GM19455 (cell line): ENCODE measurements around the gene PPP1R1B.
"Not testable (repeated sequence)": the region's sequence is repeated elsewhere in the genome, so short reads cannot be mapped to it uniquely, and the experiment has no call there.

Experiments
- ATAC-seq: cut with Tn5 transposase; IDR thresholded peaks from one replicate; pipeline ENCODE4 v1.9.1; 2021; ENCODE audit not compliant: unreplicated experiment

PPP1R1B gene

DNA sequence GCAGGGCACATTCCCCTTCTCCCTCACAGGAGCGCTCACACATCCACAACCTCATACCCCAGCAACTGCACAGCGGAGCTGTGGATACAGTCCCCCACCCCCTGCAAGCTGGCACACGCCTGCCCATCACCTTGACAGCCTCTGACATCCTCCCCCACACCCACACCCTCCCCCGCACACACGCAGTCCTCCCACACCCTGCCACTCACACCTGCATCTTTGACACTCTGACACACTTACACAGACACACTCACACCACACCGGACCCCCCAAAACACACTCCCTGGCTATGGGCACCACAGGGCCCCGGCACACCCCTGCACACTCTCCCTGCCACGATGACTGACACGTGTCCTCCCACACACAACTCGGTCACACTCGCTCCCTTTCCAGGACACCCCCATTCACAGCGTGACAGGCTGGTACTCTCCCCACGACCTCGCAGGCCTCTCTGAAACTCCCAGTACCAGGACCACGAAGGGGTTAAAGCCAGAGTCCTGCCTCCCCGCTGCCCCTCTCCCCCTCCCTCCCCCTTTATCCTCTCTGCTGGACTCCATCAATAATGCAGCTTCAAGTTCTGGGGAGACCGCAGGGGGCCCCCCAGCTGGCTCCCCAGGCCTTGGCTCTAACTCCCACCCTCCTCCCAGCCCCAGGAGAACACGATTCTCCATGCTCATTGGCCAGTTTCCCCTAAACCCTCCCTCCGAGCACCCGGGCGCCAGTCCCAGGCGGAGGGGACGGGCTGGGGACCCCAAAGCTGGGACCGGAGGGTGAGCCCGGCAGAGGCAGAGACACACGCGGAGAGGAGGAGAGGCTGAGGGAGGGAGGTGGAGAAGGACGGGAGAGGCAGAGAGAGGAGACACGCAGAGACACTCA, at the start of gene PPP1R1B:
Gene PPP1R1B, plus strand, starts transcription at position 782 of the 876 bp plus-strand sequence. CDS start 441 bp downstream, outside the sequence.
- no peak for ATAC-seq

- ATAC-seq = no peak
These were observed 48.5 kb upstream of the PPP1R1B start for GRCh38 chr17:39578272-39578671.

- ATAC-seq = no peak
These were observed 47.3 kb upstream of the PPP1R1B start for GRCh38 chr17:39579318-39580081.

DNA sequence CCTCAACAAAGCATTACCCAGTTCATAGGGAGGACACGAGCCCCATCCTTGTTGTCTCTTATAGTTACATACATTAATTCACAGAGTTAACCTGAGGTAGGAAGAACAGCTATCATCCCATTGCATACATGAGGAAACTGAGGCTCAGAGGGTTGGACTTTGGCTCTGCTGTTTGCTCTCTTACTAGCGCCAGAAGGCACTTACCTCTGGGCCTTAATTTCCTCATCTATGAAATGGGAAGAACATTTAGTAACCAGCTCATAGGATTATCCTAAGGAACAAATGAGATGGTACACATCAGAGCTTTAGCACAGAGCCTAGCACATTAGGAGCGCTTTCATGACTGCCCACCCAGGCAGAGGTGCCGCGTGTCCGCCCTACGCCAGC, 46.7 kb upstream of the PPP1R1B start:
- no peak for ATAC-seq

DNA sequence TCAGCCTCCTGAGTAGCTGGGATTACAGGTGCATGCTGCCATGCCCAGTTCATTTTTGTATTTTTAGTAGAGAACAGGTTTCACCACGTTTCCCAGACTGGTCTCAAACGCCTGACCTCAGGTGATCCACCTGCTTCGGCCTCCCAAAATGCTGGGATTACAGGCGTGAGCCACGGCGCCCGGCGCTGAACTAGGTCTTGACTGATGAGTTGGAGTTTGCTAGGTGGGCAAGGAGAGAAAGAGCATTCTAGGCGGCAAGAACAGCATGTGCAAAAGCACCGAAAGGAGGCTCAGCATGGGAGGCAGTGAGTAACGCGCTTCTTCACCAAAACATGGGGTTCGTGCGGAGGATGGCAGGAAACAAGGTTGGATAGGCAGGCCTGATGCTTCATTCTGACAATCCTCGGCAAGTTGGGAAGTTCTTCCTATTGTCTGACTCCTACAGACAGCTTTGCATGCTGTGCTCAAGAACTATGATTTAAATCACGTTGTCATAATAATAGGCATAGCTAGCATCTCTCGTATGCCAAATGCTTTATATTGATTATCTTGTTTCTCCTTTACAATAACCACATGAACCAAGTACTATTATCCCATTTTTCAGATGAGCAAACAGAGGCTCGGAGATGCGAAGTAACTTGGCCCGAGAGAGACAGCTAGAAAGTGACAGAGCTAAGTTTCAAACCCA, 45.5 kb upstream of the PPP1R1B start:
- no peak for ATAC-seq

DNA sequence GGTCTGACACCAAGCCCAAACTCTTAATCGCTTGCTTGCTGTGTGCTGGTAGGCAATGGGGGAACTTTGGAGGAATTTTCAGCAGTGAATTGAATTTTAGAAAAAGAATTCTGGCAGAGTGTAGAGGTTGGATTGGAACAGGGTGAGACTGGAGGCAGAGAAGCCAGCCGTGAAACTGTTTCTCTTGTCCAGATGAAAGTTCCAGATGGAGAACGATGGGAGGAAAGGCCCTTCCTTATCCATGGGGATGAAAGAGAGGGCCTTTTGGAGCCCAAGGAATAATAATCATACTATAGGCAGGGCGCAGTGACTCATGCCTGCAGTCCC, 45.0 kb upstream of the PPP1R1B start:
- ATAC-seq = no peak

- ATAC-seq = no peak
These were observed 44.1 kb upstream of the PPP1R1B start for GRCh38 chr17:39582658-39583057.

GRCh38 chr17:39590180-39590579, 36.6 kb upstream of the PPP1R1B start:
- not testable (repeated sequence) for ATAC-seq

- ATAC-seq = no peak
These were observed 34.5 kb upstream of the PPP1R1B start for GRCh38 chr17:39591958-39592954.

GRCh38 chr17:39593371-39593770, 33.4 kb upstream of the PPP1R1B start:
- ATAC-seq = no peak

- no peak for ATAC-seq
These were observed 31.5 kb upstream of the PPP1R1B start for GRCh38 chr17:39595294-39595693.

- no peak for ATAC-seq
These were observed 30.7 kb upstream of the PPP1R1B start for GRCh38 chr17:39595928-39596510.

GRCh38 chr17:39596543-39597267, 30.0 kb upstream of the PPP1R1B start:
- ATAC-seq = no peak

GRCh38 chr17:39597372-39598046, 29.2 kb upstream of the PPP1R1B start:
- ATAC-seq = no peak

- ATAC-seq = no peak
These were observed 28.7 kb upstream of the PPP1R1B start for GRCh38 chr17:39598047-39598481.

DNA sequence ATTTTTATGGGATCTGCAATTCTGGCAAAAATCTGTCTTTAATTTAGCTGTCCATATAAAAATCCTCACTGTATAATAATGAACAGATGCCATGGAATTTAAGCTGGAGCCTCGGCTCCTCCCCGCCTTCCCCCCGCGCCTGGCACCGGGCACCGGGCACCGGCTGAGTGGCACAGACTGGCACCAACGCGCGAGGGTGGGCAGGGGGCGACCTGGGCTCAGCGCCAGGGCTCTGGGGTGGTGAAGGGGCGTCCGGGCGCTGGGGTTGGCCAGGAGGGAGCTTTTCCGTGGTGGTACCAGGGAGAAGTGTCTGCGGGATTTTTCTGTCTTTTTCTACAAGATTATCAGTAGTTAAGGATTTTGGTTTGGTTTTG, 28.1 kb upstream of the PPP1R1B start:
- no peak for ATAC-seq

DNA sequence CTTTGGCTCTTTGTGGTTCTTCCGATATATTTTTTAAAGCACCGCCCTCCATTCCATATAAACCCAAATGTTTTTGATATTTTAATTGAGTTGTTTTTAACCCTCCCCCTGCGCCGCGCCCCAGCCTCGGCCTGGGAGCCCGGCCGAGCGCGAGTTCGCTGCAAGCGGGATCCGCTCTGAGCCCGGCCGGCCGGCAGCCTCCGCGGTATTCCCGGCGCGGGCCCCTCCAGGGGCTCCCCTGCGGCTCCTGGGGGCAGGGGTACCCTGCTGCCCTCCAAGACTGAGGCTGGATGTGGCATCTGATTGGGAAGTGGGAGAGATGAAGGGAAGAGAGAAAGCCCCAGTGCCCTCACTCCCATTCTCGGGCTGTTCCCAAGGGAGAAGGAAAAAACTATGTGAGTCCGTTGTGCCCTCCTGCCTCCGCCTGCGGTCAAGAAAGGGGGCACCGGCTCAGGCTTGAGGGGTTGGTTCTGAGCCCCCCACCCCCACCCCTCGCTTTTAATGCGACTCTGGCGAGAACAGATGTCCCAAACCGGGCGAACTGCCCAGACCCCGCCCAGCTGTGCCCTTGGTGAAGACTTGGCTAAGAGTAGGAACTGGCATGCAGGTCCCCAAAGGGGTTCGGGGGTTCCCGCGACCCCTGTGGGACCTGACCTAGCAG, 27.6 kb upstream of the PPP1R1B start:
- no peak for ATAC-seq

DNA sequence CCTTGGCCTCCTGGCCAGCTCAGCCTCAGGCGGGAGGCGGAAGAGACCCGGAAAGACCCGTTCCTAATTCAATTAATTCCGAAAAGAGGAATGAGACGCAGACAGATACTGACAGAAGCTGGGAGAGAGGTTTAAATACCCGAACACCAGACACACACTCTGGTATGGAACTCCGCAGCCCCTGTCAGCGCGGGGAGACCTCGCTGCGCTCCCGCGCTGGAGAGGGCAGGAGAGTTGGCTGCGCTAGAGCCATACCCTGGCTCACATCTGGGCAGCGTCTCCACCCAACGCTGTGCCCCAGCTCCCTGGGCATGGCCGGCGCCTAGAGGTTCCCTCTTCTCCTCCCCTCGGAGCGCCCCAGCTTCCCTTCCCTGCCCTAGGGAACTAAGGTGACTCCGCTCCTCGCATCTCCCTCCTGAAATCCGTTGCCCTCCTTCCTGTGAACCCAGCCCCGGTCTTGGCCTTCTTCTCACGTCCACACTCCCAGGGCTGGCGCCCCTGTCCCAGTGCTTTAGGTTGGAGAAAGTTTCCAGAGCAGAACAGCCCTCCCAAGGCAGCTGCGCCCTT, 27.0 kb upstream of the PPP1R1B start:
- ATAC-seq = no peak
